CD4-positive, alpha-beta T cell (primary cell): ENCODE measurements around the gene CCDC183. TPM values are rescaled to one million over a fixed set of nuclear protein-coding genes. Genes with fewer than 3 reads are reported as not detected.
"Not testable (repeated sequence)": the region's sequence is repeated elsewhere in the genome, so short reads cannot be mapped to it uniquely, and the experiment has no call there.

ENCODE experiments used
- ATAC-seq: fragments of 200-7000 bp; cut with Tn5 transposase; one replicate; pipeline ENCODE4 v1.10.0; 2022; ENCODE audit warnings: mild to moderate bottlenecking; ENCODE audit not compliant: poor library complexity
- CTCF ChIA-PET: fragments of 350-600 bp; sonication (Branson Sonifier 250); formaldehyde crosslinking; loops from one replicate; lab custom pipeline; 2021; ENCODE audit warnings: antibody characterized with exemption, inconsistent platforms; lab: Charles Lee
- POLR2A ChIA-PET: fragments of 350-600 bp; sonication (Branson Sonifier 250); formaldehyde crosslinking; loops from one replicate; lab custom pipeline; 2021; ENCODE audit warnings: antibody characterized with exemption, inconsistent platforms; lab: Charles Lee
- DNase-seq, 14 experiments: peaks; one replicate each; pipeline ENCODE4 v3.0.0-alpha.2; 2013 to 2020; ENCODE audit warnings: mixed read lengths in 2 of 14
- H3K27ac ChIP-seq, 2 donors: one replicate each; pipeline versions ENCODE4 v1.5.1 to v1.7.0; 2013; ENCODE audit warnings: low read length in 2 of 2, low read depth in 1 of 2, mild to moderate bottlenecking in 1 of 2
- H3K27me3 ChIP-seq, 2 experiments: 1 replicate in 1 of 2; 2 replicates in 1 of 2; pipeline versions ENCODE4 v1.6.1 to v1.7.0; 2013; ENCODE audit warnings: low read length in 2 of 2, control low read depth in 1 of 2, mild to moderate bottlenecking in 1 of 2, moderate library complexity in 1 of 2; ENCODE audit not compliant: insufficient read depth in 2 of 2, control insufficient read depth in 1 of 2
- H3K36me3 ChIP-seq: one replicate; pipeline ENCODE4 v1.6.1; 2013; ENCODE audit warnings: low read length, control low read depth; ENCODE audit not compliant: insufficient read depth
- H3K4me1 ChIP-seq: one replicate; pipeline ENCODE4 v1.6.1; 2013; ENCODE audit warnings: low read length, control low read depth; ENCODE audit not compliant: insufficient read depth
- H3K4me3 ChIP-seq: one replicate; pipeline ENCODE4 v1.5.1; 2013; ENCODE audit warnings: mild to moderate bottlenecking, low read length, moderate library complexity
- H3K9me3 ChIP-seq, 2 experiments: 1 replicate in 1 of 2; 2 replicates in 1 of 2; pipeline versions ENCODE4 v1.6.1 to v1.7.0; 2013; ENCODE audit warnings: low read length in 2 of 2, mild to moderate bottlenecking in 2 of 2, control low read depth in 1 of 2, moderate library complexity in 1 of 2; ENCODE audit not compliant: control insufficient read depth in 1 of 2, insufficient read depth in 1 of 2
- H3K27ac Mint-ChIP-seq: one replicate; pipeline ENCODE4 v1.8.0; 2020; ENCODE audit warnings: mixed read lengths
- H3K27me3 Mint-ChIP-seq: one replicate; pipeline ENCODE4 v1.8.0; 2021; ENCODE audit warnings: mixed read lengths
- H3K36me3 Mint-ChIP-seq: one replicate; pipeline ENCODE4 v1.8.0; 2021; ENCODE audit warnings: low read depth, mixed read lengths
- H3K4me1 Mint-ChIP-seq: one replicate; pipeline ENCODE4 v1.8.0; 2021; ENCODE audit warnings: low read depth, mixed read lengths
- H3K4me3 Mint-ChIP-seq: one replicate; pipeline ENCODE4 v1.8.0; 2020; ENCODE audit warnings: mild to moderate bottlenecking, mixed read lengths
- H3K9me3 Mint-ChIP-seq: one replicate; pipeline ENCODE4 v1.8.0; 2020; ENCODE audit warnings: mixed read lengths
- CTCF ChIP-seq: fragments of 200-600 bp; IDR thresholded peaks from one replicate; pipeline ENCODE4 v1.8.0; 2022; ENCODE audit warnings: antibody characterized with exemption, mild to moderate bottlenecking
- intact Hi-C, 2 experiments: fragments of 100-400 bp; cut with DNase I in 1 of 2; cut with micrococcal nuclease in 1 of 2; formaldehyde crosslinking; loops; one replicate each; pipeline versions ENCODE4 v1.15.1 to v1.9.0; 2023 to 2025; cut with DNase I, micrococcal nuclease
- total RNA-seq, 174 experiments: library from RNA in 2 of 174; stranded (reverse) in 2 of 174; gene quantifications; one replicate each; pipeline ENCODE4 v1.2.3 and lab custom pipeline; 2021 to 2026

The CCDC183 gene
- total RNA-seq, 2 experiments from 2014 or later = 3.0 to 4.6 TPM

GRCh38 chr9:136840877-136841645 is 44.9 kb downstream of the CCDC183 start:
- no peak overlapping the region for H3K27ac Mint-ChIP-seq
- ChIA-PET CTCF (interaction anchor here (1.1 to 3.2 kb wide), 3 partner anchors 144 to 194 kb away, joined by 3 to 20 read pairs (median 6); partner anchors contain the start of gene CLIC3), POLR2A (interaction anchor here (1.6 kb wide), 1 partner anchor 11 kb away, joined by 4 read pairs; the partner anchor contains the start of gene MAMDC4)
- DNase-seq (no peak), ATAC-seq (no peak)
- H3K36me3 Mint-ChIP-seq = peaks cover 5% of the 10 kb centered on the region
- no peak for TF ChIP-seq CTCF
- Histone ChIP-seq H3K27me3 (peaks cover 11 to 12% of the 10 kb centered on the region in 2 experiments), H3K4me3 (no peak overlapping the region), H3K4me1 (peaks cover 36% of the 10 kb centered on the region), H3K36me3 (peaks cover 14% of the 10 kb centered on the region), H3K9me3 (no peaks in the 10 kb centered on the region), H3K27ac (no peak overlapping the region)
- peaks cover 16% of the 10 kb centered on the region for H3K27me3 Mint-ChIP-seq
- H3K4me1 Mint-ChIP-seq = peaks cover 15% of the 10 kb centered on the region
- intact Hi-C loops = loop anchor here (2.0 to 10.0 kb wide), 2 partner anchors 32 to 104 kb away; partner anchors contain the start of genes C8G (in 1 of the 2) and FBXW5 (in 1 of the 2)
- no peak overlapping the region for H3K4me3 Mint-ChIP-seq
- H3K9me3 Mint-ChIP-seq = no peaks in the 10 kb centered on the region

GRCh38 chr9:136841646-136842379 is 45.7 kb downstream of the CCDC183 start:
- DNase-seq = not testable (repeated sequence)

GRCh38 chr9:136842380-136842948 is 46.3 kb downstream of the CCDC183 start, which contains the start of gene AJM1:
AJM1 (plus strand) TSS chr9:136842478; CDS start chr9:136844415, 1,937 bp downstream.
- Histone ChIP-seq H3K4me3 (peak within 1 kb of the TSS; percentile 77), H3K4me1 (peaks cover 47% of the 10 kb centered on the region), H3K36me3 (peaks cover 14% of the 10 kb centered on the region), H3K27me3 (peaks cover 13 to 15% of the 10 kb centered on the region in 2 experiments)
- not testable (repeated sequence) for H3K9me3 Mint-ChIP-seq, H3K27ac ChIP-seq, H3K36me3 Mint-ChIP-seq, H3K9me3 ChIP-seq
- intact Hi-C loops = loop anchor here in 1 of 2 experiments (1.0 to 10.0 kb wide), 3 partner anchors 40 to 193 kb away; partner anchors contain the start of genes C8G and FBXW5
- H3K27me3 Mint-ChIP-seq = peaks cover 22% of the 10 kb centered on the region
- ChIA-PET POLR2A (interaction anchor here (0.7 to 2.7 kb wide), 10 partner anchors 9 to 193 kb away, joined by 3 to 11 read pairs (median 4); partner anchors contain the start of genes FBXW5, MAMDC4, RABL6 and TMEM141), CTCF (interaction anchor here (0.5 to 3.2 kb wide), 31 partner anchors 18 to 245 kb away, joined by 3 to 20 read pairs (median 4); partner anchors contain the start of genes ABCA2, CLIC3, FBXW5 and FUT7)
- peak within 1 kb of the TSS; percentile 89 for H3K4me3 Mint-ChIP-seq
- DNase-seq = peak; percentile 63 to 90 (median 76)
- H3K4me1 Mint-ChIP-seq = peaks cover 16% of the 10 kb centered on the region
- TF ChIP-seq CTCF = peak; percentile 82
- ATAC-seq = peak; percentile 91
- H3K27ac Mint-ChIP-seq = peak within 1 kb of the TSS; percentile 30

More at GRCh38 chr9:136841646-136842379, 45.7 kb downstream of the CCDC183 start:
- peaks cover 41% of the 10 kb centered on the region for H3K4me1 ChIP-seq
- intact Hi-C loops = loop anchor here (1.0 to 10.0 kb wide), 4 partner anchors 33 to 193 kb away; partner anchors contain the start of genes C8G (in 1 of the 2) and FBXW5 (in 1 of the 2)
- ChIA-PET CTCF (interaction anchor here (0.9 to 3.2 kb wide), 26 partner anchors 19 to 246 kb away, joined by 3 to 20 read pairs (median 5); partner anchors contain the start of genes CLIC3, FBXW5, FUT7 and MAN1B1), POLR2A (interaction anchor here (0.7 to 2.7 kb wide), 8 partner anchors 10 to 193 kb away, joined by 3 to 11 read pairs (median 4); partner anchors contain the start of genes FBXW5, MAMDC4 and RABL6)
- H3K9me3 ChIP-seq, H3K27ac ChIP-seq, H3K9me3 Mint-ChIP-seq, ATAC-seq, H3K36me3 Mint-ChIP-seq: not testable (repeated sequence)
- H3K4me3 Mint-ChIP-seq = peak overlapping the region; percentile 89
- peaks cover 11 to 14% of the 10 kb centered on the region in 2 experiments for H3K27me3 ChIP-seq
- H3K27ac Mint-ChIP-seq = peak overlapping the region; percentile 30
- peaks cover 15% of the 10 kb centered on the region for H3K4me1 Mint-ChIP-seq
- H3K4me3 ChIP-seq = peak overlapping the region; percentile 77
- peaks cover 21% of the 10 kb centered on the region for H3K27me3 Mint-ChIP-seq
- H3K36me3 ChIP-seq = peaks cover 14% of the 10 kb centered on the region

GRCh38 chr9:136843159-136843800 is 47.1 kb downstream of the CCDC183 start:
- peaks cover 56% of the 10 kb centered on the region for H3K4me1 ChIP-seq
- peaks cover 15 to 23% of the 10 kb centered on the region in 2 experiments for H3K27me3 ChIP-seq
- CTCF ChIA-PET = interaction anchor here (0.9 to 3.2 kb wide), 10 partner anchors 18 to 191 kb away, joined by 3 to 20 read pairs (median 4); partner anchors contain the start of gene ABCA2
- H3K9me3 Mint-ChIP-seq, H3K27ac ChIP-seq, H3K27ac Mint-ChIP-seq, H3K36me3 Mint-ChIP-seq, DNase-seq, H3K36me3 ChIP-seq, ATAC-seq: not testable (repeated sequence)
- peak overlapping the region; percentile 24 for H3K4me3 ChIP-seq
- Mint-ChIP-seq H3K4me1 (peaks cover 21% of the 10 kb centered on the region), H3K27me3 (peaks cover 27% of the 10 kb centered on the region), H3K4me3 (peak overlapping the region; percentile 75)
- H3K9me3 ChIP-seq = peaks cover 0 to 14% of the 10 kb centered on the region in 2 experiments
- intact Hi-C loops = loop anchor here in 1 of 2 experiments (2.0 to 10.0 kb wide), 2 partner anchors 40 to 102 kb away; partner anchors contain the start of genes C8G and FBXW5
- POLR2A ChIA-PET = interaction anchor here (1.1 to 2.7 kb wide), 6 partner anchors 35 to 192 kb away, joined by 3 to 11 read pairs (median 5); partner anchors contain the start of genes FBXW5, RABL6 and TMEM141
